NCI-H187 (cell line): ENCODE data around the gene HTR1B.

Experiments used
- DNase-seq, 2 experiments: peaks; one replicate each; lab custom pipeline; 2025; lab: John Stamatoyannopoulos, UW

The HTR1B gene

GRCh38 chr6:77456531-77457248 is 6.6 kb downstream of the HTR1B start:
- no peak for DNase-seq

DNA sequence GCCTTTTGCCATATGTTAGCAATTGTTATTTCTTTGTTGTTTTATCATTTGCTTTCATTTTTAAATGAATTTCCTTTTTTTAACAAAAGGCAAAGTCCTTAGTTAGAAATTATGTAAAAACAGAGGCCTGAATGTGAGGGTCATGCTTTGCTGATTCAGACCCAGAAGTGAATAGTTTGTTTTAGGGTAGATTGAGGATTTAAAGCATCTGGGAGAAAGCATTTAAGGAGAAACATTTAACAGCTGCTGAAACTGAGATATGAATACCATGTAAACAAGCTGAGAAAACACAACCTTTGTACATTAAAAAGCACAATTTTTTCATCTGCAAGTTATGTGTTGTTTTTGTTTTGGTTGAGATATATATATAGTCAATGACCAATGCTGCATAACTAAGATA is 8.0 kb downstream of the HTR1B start:
- DNase-seq, result no peak

DNA sequence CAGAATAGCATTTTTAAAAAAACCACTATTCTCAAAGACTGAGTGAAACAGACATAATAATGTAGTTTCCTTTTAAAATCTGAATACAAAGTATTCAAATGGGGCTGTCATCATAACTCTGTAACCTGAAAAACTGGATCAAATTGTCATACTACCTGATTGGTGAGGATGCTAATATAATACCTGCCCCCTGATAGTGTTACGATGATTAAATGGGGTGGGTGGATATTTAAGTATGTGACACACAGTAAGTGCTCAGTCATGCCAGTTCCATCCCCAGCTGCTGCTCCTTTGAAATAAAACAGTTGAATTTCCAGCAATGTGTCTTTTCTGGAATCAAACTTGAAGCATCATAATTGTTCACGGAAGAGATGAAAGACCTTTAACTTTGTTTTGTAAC is 8.9 kb downstream of the HTR1B start:
- no peak for DNase-seq

DNA sequence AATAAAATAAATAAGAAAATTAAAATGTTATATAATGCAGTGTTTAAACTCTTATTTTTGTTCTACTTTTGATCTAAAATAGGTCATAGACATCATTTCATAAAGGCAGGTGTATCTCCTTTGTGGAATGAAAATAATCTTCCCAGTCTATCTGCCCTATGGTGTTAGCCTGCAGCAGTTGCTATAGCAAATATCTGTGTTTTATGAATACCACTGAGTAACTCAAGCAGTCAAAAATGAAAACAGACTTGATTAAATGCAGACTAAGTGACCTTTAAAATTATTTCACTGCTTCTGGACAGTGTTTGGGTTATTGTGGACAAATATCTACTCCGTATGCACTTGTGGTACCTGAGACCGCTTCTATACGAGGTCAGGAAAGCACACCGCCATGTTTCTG is 11.8 kb downstream of the HTR1B start:
- DNase-seq, result no peak

DNA sequence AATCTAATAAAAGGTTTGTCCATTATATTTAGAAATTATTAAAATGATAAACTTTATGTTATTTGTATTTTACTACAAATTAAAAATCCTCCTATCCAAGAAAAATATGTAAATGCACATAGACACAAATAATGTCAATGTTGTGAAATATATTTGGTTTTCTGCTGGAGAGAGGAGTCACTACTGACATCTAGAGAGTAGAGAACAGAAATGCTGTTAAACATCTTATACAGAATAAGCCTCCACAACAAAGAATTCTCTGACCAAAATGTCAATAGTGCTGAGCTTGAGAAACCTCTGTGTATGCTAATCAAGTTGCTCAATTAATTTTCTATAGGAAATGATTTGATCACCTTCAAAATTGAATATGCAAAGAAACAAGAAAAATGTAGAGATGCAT is 12.4 kb downstream of the HTR1B start:
- DNase-seq, result no peak

DNA sequence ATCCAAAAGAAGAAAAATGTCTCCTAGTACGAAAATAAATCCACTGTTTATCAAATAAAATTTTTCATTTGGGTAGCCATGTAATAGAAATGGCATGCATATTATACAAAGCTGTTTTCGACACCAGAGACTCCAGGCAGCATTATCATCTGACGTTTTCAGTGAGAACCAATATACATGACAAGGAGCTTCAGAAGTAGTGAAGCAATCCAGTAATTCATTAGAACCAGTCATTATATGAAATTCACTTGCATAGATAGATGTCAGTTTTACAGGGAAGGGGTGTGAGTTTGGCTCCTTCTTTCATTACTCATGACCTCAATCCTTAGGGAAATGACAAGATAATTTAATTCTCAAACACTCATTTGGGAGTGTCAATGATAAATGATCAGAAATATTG is 14.7 kb downstream of the HTR1B start:
- DNase-seq, result no peak

DNA sequence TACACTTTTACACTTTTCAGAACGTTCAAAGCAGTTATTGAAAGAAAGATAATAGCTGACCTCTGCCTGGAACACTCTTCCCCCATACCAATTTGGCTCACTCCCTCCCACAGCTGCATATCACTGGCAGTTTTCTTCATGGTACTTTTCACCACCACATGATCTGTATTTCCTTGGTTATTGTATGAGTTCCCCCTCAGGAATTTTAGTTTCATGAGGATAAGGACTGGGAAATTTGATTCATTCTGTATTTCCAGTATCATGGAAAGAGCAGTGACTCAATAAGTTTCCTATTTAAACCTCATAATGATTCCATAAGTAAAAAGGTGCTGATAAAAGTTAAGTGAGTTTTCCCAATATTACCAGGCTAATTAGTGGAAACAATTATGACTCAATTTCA is 16.0 kb downstream of the HTR1B start:
- no peak for DNase-seq

DNA sequence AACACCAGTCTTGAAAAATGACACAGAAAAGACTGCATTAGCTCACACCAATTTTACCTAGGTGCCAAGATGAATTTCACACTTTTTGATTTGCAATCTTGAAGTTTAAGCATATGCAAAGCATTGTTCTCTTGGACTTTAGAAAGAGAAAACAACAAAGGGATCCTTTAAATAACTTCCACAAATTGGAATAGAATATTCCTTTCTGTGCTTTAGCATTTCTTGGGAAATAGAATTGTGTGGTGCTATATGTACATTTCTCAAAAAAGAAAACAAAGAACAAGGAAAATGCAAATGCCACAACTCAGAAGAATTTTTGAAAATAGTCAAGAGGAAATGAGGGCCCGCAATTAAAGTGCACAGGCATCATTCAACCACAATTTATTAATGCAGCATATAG is 17.0 kb downstream of the HTR1B start:
- DNase-seq, result no peak

DNA sequence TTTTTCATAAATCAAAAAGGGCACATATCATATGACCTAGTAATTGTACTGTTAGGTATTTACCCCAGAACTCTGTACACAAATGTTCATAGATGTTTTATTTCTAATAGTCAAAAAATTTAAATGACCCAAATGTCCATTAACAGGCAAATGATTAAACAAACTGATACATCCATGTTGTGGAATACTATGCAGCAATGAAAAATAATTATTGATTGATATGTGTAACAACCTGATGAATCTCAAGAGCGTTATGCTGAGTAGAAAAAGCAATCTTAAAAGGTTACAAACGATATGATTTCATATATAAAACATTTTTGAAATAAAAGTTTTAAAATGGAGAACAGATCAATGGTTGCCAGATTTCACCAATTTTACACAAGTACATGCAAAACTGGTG is 18.1 kb downstream of the HTR1B start:
- no peak for DNase-seq

- DNase-seq, result no peak
Observed at GRCh38 chr6:77440206-77440976, 22.9 kb downstream of the HTR1B start.

- DNase-seq, result no peak
Observed at GRCh38 chr6:77433888-77434287, 29.4 kb downstream of the HTR1B start.

- no peak for DNase-seq
Observed at GRCh38 chr6:77430504-77430903, 32.8 kb downstream of the HTR1B start.

GRCh38 chr6:77425671-77426070 is 37.6 kb downstream of the HTR1B start:
- no peak for DNase-seq

DNA sequence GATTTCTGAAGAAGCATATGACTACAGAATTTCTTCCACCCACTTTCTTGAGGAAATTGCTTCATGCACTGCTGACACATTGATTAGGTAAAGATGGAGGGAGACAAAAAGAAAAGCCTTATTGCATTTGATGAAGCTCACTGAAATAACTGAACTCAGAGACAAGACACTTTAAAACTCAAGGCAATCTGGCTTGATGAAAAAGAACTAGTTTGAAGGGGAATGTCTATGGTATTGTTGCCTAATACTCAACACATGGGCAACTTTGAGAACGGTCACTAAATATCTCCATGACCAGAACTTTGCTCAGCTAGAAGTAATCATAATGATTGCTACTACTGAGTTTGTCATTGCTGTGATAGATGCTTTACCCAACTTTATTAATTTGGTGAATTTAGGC is 38.1 kb downstream of the HTR1B start:
- DNase-seq, result no peak

DNA sequence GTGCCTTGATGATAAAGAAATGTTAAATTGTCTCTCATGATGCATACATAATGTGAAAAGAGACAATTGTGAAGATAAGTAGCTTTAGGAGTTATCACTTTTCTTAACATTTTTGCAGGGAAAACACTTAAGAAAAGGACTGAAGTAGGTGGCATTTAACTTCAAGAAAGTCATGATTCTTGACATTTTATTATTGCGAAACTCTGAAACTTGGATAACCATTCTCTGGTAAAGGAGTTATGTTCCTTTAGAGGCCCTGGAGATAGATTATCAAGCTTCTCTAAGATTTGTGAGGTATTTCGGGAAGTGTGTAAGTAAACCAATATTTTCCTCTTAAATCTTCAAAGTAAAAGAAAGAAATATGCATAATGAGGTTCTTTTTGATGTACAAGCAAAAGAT is 38.5 kb downstream of the HTR1B start:
- DNase-seq, result no peak

DNA sequence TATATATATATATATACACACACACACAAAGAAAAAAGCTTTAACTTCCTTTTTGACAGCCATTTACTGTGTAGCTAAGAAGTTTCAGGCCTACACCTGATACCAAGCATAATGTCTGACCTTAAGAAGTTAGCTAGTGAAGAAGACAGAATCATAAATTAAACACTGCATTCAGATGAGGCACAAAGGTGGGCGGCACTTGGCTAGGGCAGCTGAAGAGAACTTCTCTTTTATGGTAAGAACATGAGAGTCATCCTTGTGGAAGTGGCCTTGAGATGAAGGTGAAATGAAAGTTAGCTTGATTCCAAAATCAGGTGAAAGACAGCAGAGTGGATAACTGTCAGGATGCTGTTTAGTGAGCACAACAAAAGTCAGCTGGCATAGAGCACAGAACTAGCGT is 46.5 kb downstream of the HTR1B start:
- no peak for DNase-seq

- no peak for DNase-seq
Observed at GRCh38 chr6:77415706-77416105, 47.6 kb downstream of the HTR1B start.
